ENCODE measurements around the gene GAS5. TPM values are rescaled to one million over a fixed set of nuclear protein-coding genes. Genes with fewer than 3 reads are reported as not detected.
A peak's percentile ranks its signal among the peaks of the same experiment; 100 is the strongest.
"Not testable (repeated sequence)": the region's sequence is repeated elsewhere in the genome, so short reads cannot be mapped to it uniquely, and the experiment has no call there.

GAS5 gene
- polyA plus RNA-seq, 3 donors: 711 to 900 (median 717) TPM

- DNase-seq (ENCODE audit: low read depth in 3 of 3, low spot score in 2 of 3): no peak
Observed at GRCh38 chr1:173870252-173871075, 2.7 kb upstream of the GAS5 start.

DNA sequence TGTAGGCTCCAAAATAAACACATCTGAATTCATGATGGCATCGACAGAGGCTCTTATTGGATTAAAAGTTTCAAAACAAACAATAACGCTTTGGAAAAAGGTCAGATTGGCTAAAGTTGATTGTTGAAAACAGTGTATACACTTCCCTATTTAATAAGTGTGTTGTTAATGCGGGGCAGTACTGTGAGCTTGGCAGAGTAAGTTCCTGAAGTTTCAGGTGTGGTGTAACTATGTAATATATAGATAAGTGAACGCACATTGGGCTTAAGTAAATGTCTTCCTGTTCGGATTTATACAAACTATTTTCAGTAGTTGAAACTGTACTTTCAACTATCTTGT lies 1.2 kb upstream of the GAS5 start:
- no peak for DNase-seq (ENCODE audit: low read depth in 3 of 3, low spot score in 2 of 3)

GRCh38 chr1:173868266-173869020 lies 654 bp upstream of the GAS5 start, which contains the start of gene ZBTB37:
Gene ZBTB37, plus strand, starts transcription at chr1:173868380. Its CDS starts 1,846 bp downstream, at chr1:173870226.
- DNase-seq (ENCODE audit: low read depth in 3 of 3, low spot score in 2 of 3): peak in 2 of 3 donors; percentile 50 to 56

- DNase-seq (ENCODE audit: low read depth in 3 of 3, low spot score in 2 of 3): no peak
Observed at GRCh38 chr1:173867141-173867752, 542 bp downstream of the GAS5 start.

DNA sequence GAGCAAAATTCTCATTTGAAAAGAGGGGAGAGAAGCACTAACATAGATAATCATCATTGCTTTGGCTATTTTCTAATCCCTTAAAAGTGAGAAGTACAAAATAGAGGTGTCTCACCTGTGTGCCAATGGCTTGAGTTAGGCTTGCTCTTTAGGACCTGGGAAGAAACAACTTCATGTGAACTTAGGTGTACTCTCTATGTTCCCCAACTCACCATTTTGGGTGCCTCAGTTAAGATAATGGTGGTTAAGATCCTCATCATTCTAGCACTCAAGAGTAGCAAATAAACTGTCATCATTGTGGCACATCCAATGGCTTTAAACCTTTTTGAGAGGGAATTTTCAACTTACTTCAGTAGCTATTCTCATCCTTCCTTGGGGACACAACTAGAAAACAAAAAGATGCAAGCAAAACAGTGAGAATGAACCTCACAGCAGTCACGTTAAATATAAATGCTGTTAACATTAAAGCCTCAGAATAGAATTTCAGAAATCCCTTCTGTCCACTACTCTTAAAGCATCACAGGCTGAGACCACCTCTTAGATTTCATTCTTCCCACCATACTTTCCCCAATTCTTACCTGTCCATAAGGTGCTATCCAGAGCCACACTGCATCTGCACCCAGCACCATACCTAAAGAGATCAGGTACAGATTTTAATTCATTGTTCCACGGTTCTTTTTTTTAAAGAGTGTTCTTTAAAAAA lies 1.2 kb downstream of the GAS5 start:
- DNase-seq (ENCODE audit: low read depth in 3 of 3, low spot score in 2 of 3): no peak

DNA sequence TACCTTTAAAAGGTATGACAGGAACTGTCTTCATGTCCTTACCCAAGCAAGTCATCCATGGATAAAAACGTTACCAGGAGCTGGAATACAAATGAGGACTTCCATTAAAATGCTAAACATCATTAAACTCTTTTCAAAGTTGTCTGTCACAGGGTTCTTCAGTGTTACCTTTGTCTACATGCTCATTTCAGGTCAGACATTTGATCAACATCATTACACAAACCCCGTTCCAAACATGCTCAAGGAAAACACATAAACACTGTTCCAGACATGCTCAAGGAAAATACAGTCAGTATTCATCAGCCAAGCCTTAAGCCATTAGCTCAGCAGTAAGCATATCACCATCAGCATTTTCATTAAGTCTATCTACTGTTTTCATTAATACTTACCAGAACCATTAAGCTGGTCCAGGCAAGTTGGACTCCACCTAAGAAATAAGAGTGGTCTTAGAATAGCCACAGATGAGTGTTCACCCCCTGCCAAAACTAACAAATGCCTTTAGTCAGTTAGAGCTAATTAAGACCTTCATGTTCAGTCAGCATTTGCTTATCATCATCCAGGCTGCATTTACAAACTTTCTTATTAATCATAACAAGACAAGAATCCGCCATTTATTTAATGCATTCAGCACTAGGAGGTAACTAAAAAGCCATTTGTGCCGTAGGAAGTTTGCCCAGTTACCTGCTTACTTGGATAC lies 2.2 kb downstream of the GAS5 start:
- DNase-seq (ENCODE audit: low read depth in 3 of 3, low spot score in 2 of 3): no peak

GRCh38 chr1:173864179-173864867 lies 3.5 kb downstream of the GAS5 start:
- no peak for DNase-seq (ENCODE audit: low read depth in 3 of 3, low spot score in 2 of 3)

DNA sequence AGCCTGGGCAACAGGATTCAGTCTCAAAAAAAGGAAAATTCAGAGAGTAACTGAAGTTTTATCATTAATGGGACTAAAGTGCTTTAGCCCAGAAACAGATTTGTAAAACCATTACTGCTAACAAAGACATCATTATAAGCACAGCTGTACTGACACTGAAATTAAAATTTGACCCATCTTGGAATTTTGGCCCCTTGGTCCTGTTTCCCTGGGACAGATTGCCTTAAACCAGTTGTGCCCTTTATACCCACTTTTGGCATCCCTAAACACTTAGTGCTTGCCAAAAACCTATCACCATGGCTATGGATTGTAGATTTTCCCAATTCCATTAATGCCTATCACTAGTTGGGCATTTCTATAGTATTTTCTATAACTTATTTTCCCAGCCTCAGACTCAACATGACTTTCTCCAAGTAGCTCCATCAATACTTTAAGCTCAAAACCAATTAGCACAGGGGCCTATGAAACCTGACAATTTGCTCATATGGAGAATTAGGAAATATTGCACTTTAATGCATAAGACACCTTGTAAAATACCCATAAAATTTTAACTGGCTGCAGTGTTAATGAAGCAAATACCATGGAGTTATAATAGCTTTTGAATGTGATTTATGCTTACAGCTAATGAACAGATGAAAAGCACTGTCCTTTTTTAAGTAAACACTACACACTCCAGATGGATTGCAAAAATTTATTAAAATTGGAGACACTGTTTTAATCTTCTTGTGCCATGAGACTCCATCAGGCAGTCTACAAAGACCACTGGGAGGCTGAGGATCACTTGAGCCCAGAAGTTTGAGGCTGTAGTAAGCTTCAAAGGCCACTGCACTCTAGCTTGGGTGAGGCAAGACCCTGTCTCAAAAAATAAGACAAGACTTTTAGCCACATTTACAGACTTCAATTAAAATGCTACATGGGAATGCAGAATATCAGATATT lies 4.3 kb downstream of the GAS5 start:
- no peak for DNase-seq (ENCODE audit: low read depth in 3 of 3, low spot score in 2 of 3)

GRCh38 chr1:173862769-173863223 lies 5.0 kb downstream of the GAS5 start:
- no peak for DNase-seq (ENCODE audit: low read depth in 3 of 3, low spot score in 2 of 3)

GRCh38 chr1:173862146-173862768 lies 5.5 kb downstream of the GAS5 start:
- DNase-seq (ENCODE audit: low read depth in 3 of 3, low spot score in 2 of 3): not testable (repeated sequence)

DNA sequence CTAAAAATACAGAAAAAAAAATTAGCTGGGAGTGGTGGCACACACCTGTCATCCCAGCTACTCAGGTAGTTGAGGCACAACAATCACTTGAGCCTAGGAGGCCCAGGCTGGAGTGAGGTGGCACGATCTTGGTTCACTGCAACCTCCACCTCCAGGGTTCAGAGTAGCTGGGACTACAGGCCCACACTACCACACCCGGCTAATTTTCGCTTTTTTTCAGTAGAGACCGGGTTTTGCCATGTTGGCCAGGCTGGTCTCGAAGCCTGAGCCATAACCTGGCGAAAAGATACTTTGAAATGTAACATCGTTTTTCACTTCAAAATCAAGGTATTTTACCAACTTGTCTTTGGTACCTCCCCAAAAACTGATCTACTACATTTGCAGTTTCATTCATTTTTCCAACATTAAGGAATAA lies 6.1 kb downstream of the GAS5 start:
- no peak for DNase-seq (ENCODE audit: low read depth in 3 of 3, low spot score in 2 of 3)

DNA sequence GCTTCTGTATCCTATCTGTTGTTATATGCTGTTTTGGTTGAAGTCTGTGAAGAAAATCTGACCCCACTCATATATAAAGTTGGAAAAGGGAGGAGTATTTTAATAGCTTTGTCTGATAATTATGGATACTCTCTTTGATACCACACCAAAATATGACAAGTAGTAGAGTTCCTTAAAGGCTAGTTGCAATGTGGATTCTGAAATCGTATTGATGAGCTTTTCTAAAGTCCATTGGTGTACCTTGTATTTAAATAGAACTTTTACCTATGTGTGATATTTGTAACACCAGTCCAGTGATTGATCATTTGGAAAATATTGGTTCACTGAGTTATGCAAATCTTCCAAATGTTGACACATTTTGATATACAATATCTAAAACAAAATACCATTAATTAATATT lies 7.7 kb downstream of the GAS5 start:
- no peak for DNase-seq (ENCODE audit: low read depth in 3 of 3, low spot score in 2 of 3)

- DNase-seq (ENCODE audit: low read depth in 3 of 3, low spot score in 2 of 3): not testable (repeated sequence)
Observed at GRCh38 chr1:173859547-173859946, 8.2 kb downstream of the GAS5 start.

DNA sequence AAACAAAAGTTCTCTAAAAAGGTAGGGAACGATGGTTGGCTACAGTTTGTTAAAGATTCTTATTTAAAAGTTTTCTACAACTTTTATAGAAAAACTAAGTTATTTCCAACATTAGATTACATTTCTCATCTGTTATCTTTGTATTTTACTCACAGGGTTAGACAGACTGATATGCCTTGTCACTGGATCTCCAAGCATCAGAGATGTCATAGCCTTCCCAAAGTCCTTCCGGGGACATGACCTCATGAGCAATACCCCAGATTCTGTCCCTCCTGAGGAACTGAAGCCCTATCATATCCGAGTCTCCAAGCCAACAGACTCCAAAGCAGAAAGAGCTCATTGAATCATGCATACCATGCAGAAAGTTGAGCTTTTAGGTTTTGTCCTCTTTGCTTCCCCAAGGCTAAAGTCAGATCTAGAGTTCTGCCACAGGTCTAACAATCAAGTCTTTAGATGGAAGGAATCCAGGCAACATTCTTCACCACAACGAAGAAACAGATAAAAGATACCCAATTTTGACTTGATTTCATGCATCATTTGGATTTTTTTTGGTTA lies 10.3 kb downstream of the GAS5 start:
- DNase-seq (ENCODE audit: low read depth in 3 of 3, low spot score in 2 of 3): no peak

DNA sequence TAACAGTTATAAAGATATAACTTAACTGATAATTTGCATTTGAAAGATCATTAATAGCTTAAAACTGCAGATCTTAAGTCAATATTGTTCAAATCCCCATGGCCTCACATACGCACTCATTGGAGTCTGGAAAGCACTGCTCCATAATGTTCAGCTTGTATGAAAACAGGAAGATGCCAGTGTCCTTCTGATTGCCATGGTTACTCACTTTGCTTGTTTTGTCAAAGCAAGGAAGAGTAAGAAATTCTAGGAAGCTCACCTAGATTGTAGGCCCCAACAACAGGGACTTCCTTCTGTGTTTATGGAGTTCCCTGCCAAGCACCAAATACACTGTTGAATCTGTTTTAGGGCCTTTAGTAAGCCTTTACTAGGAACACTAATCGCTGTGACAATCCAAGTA lies 10.9 kb downstream of the GAS5 start:
- DNase-seq (ENCODE audit: low read depth in 3 of 3, low spot score in 2 of 3): no peak

GRCh38 chr1:173856014-173856413 lies 11.8 kb downstream of the GAS5 start:
- no peak for DNase-seq (ENCODE audit: low read depth in 3 of 3, low spot score in 2 of 3)

DNA sequence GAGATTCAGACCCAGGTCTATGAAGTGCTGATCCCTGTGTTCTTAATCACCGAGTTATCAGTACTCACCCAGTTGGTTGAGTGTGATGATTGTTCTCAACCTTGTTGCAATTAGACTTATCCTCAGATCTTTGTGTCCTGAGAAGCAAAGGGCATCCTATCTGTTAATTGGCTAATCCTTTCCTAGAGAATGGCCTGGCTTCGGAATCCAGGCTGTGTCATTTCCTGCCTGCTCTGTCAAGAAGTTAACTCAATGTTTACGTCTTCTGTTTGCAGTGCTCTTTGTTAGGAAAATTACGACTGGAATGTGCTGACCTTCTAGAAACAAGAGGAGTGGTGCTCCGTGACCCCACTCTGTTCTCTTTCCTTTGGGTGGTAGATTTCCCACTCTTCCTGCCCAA lies 14.7 kb downstream of the GAS5 start:
- no peak for DNase-seq (ENCODE audit: low read depth in 3 of 3, low spot score in 2 of 3)

DNA sequence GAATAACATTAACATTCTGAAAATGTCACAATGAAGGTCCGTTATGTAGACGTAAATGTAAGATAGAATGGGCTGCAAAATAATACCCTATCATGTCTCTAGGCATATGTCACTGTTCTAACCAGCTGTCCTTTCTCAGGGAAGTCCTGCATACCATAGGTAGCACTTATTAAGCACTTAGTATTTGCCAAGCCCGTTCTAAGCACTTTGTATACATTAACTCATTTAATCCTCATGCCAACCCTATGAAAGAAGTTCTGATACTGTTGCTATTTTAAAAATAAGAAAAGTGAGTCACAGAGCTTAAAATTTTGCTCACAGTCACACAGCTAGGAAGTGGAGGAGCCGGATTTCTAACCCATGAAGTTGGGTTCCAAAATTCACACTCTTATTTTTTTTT lies 15.7 kb downstream of the GAS5 start:
- DNase-seq (ENCODE audit: low read depth in 3 of 3, low spot score in 2 of 3): no peak

Measured in right renal cortex interstitium (tissue), 3 donors.